GM19239 (cell line): Measurements from ENCODE around the gene SH3RF1.
A peak's percentile ranks its signal among the peaks of the same experiment; 100 is the strongest.
"Not testable (repeated sequence)": the region's sequence is repeated elsewhere in the genome, so short reads cannot be mapped to it uniquely, and the experiment has no call there.

Experiments
- DNase-seq: peaks from one replicate; pipeline ENCODE4 v3.0.0; 2011; ENCODE audit warnings: low spot score; ENCODE audit not compliant: insufficient read length
- FAIRE-seq: peaks from 2 replicates; lab custom pipeline; 2011; peaks lifted over from hg19 to GRCh38; lab: Jason Lieb, UNC

Gene SH3RF1

DNA sequence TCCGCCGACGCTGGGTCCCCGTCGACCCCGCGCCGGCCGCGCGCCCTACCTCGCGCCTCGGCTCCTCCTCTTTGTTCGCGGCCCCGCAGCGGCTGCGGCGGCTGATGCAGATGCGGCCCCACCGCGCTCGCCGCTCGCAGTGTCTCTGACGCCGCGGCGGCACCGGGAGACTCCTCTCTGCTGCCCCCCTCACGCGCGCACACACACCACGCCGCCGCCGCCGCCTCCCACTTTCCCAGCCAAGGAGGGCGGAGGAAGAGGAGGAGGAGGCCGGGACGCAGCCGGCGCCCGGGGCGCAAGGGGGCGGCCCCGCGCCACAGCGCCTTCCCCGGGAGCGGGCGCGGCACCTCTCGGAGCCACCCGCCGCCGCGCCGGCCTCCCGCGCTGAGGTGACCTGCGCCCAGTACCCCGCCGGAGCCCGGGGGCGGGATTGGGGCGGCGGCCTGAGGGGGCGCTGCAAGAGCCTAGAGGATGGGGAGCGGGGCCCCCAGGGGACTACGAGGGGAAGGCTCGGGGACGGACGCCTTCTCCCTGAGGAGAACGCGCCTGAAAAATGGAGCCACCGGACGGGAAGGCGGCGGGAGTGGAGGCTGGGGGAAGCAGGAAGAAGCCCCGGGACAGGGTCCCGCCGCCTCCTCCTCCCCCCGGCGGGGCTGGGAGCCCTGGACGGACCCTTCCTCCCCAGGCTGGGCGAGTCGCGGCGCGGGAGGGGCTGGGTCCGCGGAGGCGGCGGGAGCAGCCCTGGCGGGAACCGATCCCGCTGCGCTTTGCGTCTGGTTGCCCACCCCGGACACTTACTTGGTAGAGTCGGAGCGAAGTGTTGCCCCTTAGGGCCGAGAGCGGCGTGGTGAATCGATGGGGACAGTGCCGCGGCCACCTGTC lies at the start of gene SH3RF1:
TSS of gene SH3RF1 (minus strand) at position 147 of the 882 bp plus-strand sequence. CDS start 1,744 bp downstream, outside the sequence.
- DNase-seq = peak; percentile 61

DNA sequence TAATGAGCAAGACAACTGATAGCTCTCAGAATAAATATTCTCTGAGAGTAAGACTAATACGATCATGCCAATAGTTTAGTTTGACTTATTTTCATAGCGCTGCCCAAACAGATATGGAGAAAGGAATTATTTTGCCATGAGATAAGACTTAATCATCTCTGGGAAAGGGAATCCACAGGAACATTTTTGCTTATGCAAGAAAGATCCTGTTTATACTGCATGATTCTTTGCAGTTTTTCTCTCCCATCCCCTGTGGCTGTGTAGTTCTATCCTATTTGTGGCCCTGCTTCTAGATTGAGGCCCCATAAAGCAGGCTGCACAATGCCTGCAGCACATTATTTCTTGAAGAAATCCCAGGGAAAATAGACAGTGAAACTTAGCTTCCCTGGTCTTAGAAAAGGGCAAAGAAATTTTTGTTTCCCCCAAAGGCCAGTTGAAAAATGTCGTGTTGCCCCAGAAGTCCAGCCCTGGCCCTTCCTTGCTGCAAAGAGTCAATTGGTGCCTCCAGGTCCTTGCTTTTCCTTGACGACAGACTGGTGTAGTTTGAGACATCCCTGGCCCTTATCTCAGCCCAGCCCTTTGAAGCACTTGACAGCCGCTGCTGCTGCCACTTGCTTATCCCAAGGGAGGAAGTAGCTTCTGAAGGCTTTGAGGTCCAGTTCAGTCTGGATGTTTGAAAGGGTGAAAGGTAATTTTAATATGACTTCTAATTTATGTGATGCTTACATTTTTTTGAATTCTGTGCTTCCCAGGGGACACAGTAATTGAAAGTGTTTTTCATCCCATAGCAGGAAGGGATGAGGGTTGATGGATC lies 45.0 kb upstream of the SH3RF1 start:
- FAIRE-seq = no peak
- DNase-seq = no peak

More for the DNA sequence above, at the start of gene SH3RF1:
- FAIRE-seq = no peak

DNA sequence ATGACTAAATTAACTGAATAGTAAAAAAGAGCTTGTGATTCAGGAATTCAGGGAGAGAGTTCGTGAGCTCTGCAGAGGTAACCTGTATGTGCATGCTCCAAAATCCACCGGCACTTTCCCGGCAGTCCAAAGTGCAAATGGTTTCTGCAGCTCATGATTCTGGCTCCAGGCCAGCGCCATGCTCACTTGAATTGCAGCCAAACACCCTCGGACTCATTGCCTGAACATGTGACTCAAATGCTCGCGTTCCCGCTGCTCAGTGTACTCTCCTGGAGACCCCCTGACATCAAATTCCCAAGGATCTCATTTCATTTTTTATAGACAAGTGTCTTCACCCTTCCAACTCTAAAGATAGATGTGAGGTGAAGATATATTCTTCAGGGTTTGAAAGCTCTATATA lies 44.1 kb upstream of the SH3RF1 start:
- no peak for FAIRE-seq

DNA sequence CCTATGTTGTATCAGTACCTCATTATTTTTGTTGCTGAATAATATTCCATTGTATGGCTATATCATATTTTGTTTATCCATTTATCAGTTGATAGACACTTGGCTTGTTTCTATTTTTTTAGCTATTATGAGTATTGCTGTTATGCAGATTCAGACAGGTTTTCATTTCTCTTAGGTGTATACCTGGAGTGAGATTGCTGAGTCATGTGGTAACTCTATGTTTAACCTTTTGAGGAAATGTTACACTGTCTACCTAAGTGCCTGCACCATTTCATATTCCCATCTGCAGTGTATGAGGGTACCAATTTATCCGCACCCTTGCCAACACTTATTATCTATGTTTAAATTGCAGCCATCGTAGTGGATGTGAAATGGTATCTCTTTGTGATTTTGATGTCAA lies 43.0 kb upstream of the SH3RF1 start:
- FAIRE-seq (no peak), DNase-seq (no peak)

More for the DNA sequence above, 44.1 kb upstream of the SH3RF1 start:
- DNase-seq = no peak

- FAIRE-seq (no peak), DNase-seq (no peak)
These were observed 42.1 kb upstream of the SH3RF1 start for GRCh38 chr4:169312690-169313422.

DNA sequence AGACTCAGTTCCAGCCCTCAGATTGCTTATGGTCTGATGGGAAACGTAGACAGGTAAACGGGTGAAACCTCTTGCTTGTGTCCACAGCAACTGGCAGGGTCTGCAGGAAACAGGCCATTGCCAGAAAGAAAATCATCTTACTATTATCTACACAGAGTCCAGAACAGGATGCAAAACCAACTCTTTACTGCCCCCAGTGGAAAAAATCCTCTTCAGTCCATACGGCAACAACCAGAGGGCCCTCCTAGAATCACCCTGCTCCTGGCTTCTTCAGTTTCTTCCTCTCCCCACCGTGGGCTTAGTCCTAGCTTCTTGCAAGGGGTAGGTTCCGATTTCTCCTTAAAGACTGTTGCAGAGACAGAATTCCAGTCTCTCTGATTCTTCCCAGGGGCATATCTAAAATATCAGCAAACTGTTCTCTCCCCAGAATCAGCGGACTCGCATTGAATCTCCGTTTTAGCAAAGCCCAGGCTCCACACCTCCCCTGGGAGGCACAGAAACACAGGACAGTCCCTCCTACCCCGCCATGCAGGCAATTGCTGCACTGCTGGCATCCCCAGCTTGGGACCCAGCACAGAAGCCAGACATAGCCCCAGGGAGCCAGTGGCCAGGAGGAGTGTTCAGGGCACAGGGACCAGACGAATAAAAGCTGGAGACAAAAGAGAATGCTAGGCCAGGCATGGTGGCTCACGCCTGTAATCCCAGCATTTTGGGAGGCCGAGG lies 41.0 kb upstream of the SH3RF1 start:
- peak; percentile 91 for FAIRE-seq
- no peak for DNase-seq

GRCh38 chr4:169309326-169309967 lies 38.7 kb upstream of the SH3RF1 start:
- no peak for FAIRE-seq
- no peak for DNase-seq

DNA sequence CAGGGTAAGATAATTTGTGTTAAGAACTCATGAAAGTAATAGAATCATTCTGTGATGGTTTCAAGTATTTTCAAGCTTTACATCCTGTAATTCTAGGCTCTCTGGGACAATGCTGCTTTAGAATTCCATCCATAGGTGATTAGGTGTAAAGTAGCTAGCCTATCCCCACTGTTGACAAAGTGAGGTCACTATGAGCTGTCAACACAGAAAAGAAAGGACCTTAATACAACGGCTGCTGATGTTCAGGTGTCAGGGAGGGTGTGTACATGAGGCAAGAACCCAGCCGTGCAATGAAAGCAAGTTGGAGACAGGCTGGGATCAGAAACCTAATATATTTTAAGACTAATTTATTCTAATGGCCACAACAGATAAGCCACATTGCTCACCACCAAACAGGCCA lies 36.8 kb upstream of the SH3RF1 start:
- DNase-seq = no peak
- no peak for FAIRE-seq

- no peak for DNase-seq
- FAIRE-seq = no peak
These were observed 34.9 kb upstream of the SH3RF1 start for GRCh38 chr4:169305651-169306050.

GRCh38 chr4:169305173-169305572 lies 34.4 kb upstream of the SH3RF1 start:
- FAIRE-seq (no peak), DNase-seq (no peak)

- DNase-seq (no peak), FAIRE-seq (peak; percentile 39)
These were observed 25.1 kb upstream of the SH3RF1 start for GRCh38 chr4:169295822-169296221.

DNA sequence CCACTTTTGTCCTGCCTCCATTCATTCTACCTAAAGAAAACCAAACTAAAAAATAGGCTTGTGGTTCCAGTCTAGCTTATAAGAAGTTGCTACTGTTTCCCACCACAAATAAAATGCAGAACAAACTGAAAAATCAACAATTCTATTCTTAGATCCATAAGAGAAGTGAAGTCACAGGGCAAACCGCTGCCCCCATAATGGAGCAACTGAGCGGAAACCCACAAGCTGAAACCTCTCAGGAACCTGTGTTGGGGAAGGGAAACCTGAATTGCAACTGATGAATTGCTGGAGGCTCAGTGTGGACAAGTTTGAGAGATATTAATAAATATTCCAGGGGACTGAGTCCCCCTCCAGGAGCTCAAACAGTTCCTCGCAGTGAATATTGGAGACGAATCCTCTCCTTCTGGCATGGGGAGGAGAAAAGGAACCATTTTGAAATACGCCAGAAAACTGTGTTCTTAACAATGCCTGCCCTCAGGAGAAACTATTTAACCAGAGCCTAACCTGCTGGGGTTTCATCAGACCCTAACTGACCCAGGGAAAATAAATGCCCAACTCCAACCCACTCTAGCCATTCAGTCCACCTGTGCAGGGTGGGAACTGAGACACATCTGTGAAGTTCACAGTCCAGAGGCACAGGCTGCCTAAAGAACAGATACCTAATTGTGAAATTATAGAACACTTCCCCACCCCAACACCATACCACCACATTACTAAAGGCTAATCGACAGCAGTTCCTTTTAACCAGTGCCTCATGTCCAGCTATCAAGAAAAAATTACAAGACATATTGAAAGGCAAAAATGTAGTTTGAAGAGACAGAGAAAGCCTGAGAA lies 22.8 kb upstream of the SH3RF1 start:
- DNase-seq (peak; percentile 31), FAIRE-seq (peak; percentile 98)

- not testable (repeated sequence) for FAIRE-seq, DNase-seq
These were observed 17.2 kb upstream of the SH3RF1 start for GRCh38 chr4:169287983-169288382.

DNA sequence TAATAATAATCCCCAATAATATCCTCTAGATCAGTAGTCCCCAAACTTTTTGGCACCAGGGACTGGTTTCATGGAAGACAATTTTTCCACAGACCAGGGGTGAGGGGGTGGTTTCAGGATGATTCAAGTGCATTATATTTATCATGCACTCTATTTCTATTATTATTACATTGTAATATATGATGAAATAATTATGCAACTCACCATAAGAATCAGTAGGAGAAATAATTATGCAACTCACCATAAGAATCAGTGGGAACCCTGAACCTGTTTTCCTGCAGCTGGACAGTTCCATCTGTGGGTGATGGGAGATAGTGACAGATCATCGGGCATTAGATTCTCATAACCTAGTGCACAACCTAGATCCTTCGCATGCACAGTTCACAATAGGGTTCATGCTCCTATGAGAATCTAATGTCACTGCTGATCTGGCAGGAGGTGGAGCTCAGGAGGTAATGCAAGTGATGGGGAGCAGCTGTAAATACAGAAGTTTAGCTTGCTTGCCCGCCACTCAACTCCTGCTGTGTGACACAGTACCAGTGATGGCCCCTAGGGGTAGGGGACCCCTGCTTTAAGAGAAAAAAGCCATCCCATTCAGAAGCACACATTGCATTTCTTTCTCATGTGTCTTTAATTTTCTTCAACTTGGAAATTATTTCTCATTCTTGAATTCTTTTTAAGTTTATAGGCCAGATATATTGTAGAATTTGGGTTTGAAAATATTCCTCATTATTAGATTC lies 16.0 kb upstream of the SH3RF1 start:
- no peak for DNase-seq
- no peak for FAIRE-seq

DNA sequence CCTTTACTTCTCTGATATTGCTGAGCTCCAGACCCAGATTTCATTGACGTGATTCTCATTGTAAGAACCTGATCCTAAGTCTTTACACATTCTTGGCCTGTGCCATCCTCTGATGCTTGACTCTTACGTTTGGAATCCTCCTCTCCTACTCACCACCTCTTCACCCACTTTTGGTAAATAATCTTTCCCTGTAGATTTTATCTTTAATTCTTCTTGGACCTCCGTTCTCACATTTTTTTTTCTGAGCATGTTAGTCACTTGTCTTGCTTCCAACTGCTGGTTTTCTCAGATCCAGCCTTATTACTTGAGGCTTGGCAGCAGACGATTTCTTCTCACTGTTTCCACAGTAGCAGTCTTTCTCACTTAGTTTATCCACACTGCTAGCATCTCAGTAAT lies 12.4 kb upstream of the SH3RF1 start:
- DNase-seq = no peak
- no peak for FAIRE-seq

DNA sequence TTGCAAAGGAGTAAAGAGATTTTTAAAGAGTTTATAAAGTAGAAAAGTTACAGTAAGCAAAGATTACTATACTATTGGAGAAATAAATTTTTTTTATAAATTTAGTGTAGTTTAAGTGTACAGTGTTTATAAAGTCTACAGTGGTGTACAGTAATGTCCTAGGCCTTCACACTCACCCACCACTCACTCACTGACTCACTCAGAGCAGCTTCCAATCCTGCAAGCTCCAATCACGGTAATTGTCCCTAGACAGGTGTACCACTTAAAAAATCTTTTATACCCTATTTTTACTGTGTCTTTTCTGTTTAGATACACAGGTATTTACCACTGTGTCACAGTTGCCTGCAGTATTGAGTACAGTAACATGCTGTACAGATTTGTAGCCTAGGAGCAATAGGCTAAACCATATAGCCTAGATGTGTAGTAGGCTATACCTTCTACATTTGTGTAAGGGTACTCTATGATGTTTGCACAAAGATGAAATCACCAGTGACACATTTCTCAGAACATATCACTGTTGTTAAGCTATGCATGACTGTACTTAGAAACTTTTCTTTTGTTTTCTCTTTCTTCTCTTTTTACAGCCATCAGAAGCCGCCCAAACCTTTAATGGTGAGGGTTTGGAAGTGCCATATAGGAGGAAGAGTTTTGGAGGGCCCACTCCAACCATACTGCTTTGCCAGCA lies 11.8 kb upstream of the SH3RF1 start:
- DNase-seq (no peak), FAIRE-seq (no peak)

DNA sequence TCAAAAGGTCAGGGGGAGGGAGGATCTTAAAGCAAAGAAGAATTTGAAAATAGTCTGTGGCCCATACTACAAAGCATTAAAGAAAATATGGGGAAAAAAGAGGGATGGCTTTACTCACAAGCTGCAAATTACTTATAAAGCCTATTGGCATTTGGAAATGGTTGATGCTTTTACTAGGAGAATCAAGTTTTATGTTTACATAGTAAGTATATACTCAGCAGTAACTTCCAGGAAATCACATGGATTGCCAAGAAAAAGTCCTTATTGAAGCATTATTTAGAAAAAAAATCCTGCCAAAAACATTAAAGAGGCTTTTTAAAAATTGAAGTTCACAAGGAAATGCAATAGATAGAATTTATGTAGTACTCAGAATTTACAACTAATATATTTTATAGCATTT lies 8.4 kb upstream of the SH3RF1 start:
- FAIRE-seq (no peak), DNase-seq (no peak)
